ENCODE measurements around the gene CACNA1B.
"Not testable (repeated sequence)": the region's sequence is repeated elsewhere in the genome, so short reads cannot be mapped to it uniquely, and the experiment has no call there.

Gene CACNA1B

GRCh38 chr9:137877506-137878122 is at the start of gene CACNA1B:
TSS of gene CACNA1B (plus strand) at chr9:137877782. CDS start at chr9:137877934, 152 bp downstream.
- DNase-seq = not testable (repeated sequence)

GRCh38 chr9:137827908-137828526 is 49.6 kb upstream of the CACNA1B start:
- no peak for DNase-seq

- no peak for DNase-seq
These were observed 48.9 kb upstream of the CACNA1B start for GRCh38 chr9:137828527-137829259.

- no peak for DNase-seq
These were observed 48.2 kb upstream of the CACNA1B start for GRCh38 chr9:137829260-137829996.

GRCh38 chr9:137832191-137832700 is 45.3 kb upstream of the CACNA1B start:
- DNase-seq = no peak

- no peak for DNase-seq
These were observed 44.6 kb upstream of the CACNA1B start for GRCh38 chr9:137832830-137833590.

- no peak for DNase-seq
These were observed 43.6 kb upstream of the CACNA1B start for GRCh38 chr9:137833721-137834613.

- DNase-seq = no peak
These were observed 42.6 kb upstream of the CACNA1B start for GRCh38 chr9:137834846-137835546.

GRCh38 chr9:137836151-137836830 is 41.3 kb upstream of the CACNA1B start:
- no peak for DNase-seq

- DNase-seq = peak; percentile 38
These were observed 40.7 kb upstream of the CACNA1B start for GRCh38 chr9:137836831-137837241.

GRCh38 chr9:137837345-137838278 is 40.0 kb upstream of the CACNA1B start:
- no peak for DNase-seq

GRCh38 chr9:137838576-137838975 is 39.0 kb upstream of the CACNA1B start:
- no peak for DNase-seq

GRCh38 chr9:137843355-137843754 is 34.2 kb upstream of the CACNA1B start:
- no peak for DNase-seq

- DNase-seq = no peak
These were observed 25.9 kb upstream of the CACNA1B start for GRCh38 chr9:137851516-137852267.

- no peak for DNase-seq
These were observed 24.1 kb upstream of the CACNA1B start for GRCh38 chr9:137853392-137853995.

GRCh38 chr9:137860361-137860760 is 17.2 kb upstream of the CACNA1B start:
- no peak for DNase-seq

- no peak for DNase-seq
These were observed 11.9 kb upstream of the CACNA1B start for GRCh38 chr9:137865581-137866145.

Data from NCI-H1694 treated with DMSO at 0.1 percent for 48 hours (cell line).